OCI-M2 (cell line): Measurements from ENCODE around the gene TMEM258.

ENCODE experiments used
- DNase-seq: peaks from one replicate; lab custom pipeline; 2025; ENCODE audit not compliant: unreplicated experiment; lab: John Stamatoyannopoulos, UW

TMEM258 gene

DNA sequence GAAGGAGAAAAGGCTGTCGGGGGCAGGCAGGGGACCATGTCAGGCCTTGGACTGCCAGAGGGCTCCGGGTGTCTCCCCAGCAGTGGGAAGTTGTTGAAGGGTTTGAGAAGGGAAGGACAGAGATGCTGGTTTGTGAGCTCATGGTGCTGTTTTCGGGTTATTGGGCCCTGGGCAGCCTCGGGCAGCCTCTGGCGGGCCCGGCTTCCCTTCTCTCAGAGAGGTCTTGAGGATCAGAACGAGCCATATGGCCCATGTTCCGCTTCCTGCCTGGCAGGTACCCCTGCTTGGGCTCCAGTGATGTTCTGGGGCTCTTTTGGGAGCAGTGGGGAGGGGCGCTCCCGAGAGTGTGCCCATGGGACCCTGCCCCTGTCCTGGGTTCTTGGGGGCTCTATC is 30.2 kb downstream of the TMEM258 start:
- DNase-seq, result no peak

DNA sequence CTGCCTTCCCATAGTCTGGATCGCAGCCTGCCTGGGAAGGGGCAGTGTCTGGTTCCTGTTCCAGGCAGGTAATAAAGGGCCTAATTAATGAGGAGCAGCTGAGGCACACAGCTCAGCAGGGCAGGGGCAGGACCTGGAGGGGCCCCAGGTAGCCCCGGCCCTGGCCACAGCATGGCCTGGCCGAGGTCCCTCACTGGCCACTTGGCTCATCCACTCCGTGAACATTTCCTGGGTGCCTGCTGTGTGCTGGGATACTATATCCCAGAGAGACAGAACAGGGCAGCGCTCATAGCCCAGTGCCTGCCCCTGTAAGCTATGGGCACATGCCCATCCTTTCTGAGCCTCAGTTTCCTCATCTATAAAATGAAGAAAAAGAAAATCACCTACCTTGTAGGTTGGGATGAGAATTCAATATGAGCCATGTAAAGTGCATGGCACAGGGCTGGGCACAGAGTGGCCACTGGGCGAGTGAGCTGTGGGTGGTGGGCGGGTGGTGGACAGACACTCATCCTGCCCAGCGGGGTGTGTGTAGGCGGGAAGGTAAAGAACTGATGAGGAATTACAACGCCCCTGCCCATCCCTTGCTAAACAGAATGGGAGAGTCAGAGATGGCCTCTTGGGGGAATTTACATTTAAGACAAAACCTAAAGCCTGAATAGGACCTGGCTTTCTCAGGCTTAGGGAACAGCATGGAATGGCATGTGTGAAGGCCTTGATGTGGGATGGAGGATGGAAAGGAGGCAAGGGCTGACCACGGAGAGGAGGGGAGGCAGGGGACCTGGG is 30.8 kb downstream of the TMEM258 start:
- no peak for DNase-seq

DNA sequence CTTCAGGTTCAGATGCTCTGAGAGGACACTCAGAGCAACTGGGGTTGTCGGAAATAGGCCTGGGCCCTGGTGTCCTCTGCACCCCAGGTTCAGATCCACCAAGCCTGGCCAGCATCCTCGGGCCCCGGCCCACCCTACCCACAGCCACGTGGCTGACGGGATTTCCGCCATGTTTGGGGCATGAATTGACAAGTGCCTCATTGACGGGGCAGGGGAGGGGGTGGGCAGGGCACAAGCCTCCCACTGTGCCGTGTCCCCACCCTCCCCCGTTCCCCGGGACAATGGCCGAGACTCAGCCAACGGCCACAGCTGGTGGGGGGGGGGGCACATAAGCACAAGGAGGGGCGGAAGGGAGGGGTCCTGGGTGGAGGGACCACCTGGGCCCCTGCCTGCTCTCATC is 31.5 kb downstream of the TMEM258 start:
- DNase-seq, result no peak

DNA sequence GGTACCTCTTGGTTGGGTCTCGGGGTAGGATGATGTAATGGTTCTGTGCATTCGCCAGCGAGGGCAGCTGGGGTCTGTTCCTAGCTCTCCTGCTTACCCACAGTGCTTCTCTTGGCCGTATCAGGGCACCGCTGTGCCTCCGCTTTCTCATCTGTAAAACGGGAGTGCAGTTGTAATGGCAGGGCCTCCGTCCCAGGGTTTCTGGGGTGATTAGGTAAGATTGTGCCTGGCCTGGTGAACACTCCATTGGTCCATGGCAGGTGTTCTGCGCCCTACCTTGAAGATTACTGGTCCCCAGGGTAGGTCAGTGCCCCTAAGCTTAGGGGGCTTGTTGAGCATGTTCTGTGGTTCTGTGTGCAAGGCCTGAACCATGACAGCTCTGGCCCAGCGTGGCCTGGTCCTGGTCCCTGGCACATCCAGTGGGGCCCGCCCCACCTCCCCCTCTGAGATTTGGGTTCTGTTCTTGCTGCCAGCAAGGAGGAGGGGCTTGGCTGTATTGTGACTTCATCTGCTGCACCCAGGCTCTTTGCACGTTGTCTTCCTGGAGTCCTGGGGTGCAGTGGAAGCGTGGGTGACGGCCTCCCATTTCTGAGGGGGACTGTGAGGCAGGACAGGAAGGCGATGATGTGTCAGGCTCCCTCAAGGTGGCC is 35.1 kb downstream of the TMEM258 start:
- no peak for DNase-seq

DNA sequence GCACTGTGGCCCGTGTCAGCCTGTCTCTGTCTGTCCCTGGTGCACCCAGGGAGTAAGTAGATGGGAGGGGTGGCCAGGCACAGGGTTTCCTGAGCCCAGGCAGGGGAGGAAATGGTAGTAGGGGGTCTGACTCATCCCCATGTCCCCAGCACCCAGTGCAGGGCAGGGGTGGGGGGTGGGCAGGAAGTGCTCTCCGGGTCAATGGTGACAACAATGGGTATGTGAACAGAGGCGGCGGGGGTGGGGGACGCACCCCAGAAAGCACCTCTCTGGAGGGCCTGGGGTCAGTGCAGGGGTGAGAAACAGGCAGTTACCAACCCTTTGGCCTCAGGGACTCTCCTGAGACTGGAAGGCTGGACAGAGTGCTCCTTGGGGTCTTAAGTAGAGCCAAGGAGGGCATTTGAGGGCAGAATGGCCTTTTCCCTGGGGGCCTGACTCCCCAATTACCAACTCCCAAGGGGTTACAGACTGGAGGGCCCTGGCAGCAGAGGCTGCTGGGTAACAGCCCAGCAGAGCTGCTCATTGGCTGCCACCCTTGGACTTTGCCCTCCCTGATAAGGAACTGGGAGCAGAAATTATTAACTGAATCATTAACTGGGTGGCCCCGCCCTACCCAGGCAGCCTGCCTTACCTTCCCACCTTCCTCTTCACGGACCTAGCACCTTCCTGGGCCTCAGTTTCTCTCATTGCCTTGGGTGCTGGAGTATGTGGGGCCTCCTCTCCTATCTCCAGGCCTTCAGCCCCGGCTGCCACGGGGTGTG is 35.8 kb downstream of the TMEM258 start:
- DNase-seq, result no peak

DNA sequence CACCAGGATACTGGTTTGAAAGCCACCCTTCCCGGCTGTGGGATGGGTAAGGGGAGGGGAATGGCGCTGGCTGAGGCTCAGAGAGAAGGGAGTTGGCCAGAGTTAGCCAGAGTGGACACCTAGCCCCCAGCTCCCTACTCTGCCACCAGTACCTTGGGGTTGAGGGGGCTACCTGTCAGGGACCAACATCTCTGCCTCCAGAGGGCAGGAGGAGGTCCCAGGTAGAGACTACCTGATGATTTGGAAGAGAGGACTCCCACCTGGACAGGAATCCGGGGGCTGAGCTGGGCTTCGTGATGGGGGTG is 36.3 kb downstream of the TMEM258 start:
- no peak for DNase-seq

DNA sequence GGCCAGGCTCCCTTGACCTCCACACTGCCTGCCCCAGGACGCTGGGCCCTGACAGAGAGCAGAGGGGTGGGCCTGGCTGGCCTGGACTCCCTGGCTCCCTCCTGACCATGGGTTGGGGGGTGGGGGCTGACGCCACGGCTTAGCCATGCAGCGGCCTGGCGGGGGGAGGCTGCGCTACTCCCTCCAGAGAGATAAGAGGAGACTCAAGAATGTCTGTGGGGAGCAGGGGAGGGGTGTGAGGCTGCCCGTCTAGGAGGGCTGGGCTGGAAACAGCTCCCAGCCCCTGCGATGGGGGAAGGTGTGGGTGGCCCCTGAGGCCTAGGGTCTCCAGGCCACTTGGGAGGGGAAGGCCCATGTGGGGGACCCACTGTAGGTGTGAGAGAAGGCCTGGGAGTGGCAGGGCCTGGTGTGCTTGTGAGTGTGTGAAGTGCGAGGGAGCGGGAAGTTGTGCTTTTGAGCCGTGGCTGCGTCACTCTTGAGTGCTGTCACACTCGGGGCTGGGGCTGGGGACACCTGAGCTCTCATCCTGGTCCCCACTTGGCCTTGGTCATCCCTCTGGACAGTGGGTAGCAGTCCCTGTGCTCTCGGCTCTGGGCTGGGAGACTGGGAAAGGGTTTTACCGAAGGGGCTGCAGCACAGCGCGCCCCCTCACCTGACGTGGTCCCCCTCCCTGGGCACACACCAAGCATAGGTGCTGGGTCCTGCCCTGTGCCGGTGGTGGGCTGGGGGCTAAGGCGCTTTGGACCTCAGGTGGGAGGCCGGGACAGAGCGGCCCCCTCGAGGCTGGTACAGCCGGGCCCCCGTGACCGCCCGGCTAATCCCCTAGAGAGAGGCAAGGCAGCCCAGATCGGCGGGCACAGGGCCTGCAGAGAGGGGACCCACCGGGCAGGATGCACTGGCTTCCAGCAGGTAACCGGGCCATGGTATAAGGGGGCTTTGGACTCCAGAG is 37.6 kb downstream of the TMEM258 start:
- DNase-seq, result no peak

DNA sequence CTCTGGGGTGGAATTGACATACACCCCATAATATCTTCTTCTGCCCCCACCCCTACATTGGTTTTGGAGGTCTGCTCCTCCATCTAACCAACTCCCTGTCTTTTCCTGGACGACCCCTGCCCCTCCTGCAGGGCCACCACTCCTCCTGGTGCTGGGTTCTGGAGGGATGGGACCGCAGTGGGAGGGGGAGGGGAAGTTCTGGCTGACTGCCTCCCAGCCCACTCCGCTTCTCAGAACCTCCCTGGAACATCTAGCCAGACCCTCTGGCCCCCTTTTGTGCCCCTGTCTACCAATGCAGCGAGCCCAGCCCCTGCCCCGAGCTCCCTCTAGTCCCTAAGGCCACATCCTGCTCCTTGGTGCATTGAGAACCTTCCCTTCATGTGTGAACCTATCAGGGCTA is 38.7 kb downstream of the TMEM258 start:
- no peak for DNase-seq

DNA sequence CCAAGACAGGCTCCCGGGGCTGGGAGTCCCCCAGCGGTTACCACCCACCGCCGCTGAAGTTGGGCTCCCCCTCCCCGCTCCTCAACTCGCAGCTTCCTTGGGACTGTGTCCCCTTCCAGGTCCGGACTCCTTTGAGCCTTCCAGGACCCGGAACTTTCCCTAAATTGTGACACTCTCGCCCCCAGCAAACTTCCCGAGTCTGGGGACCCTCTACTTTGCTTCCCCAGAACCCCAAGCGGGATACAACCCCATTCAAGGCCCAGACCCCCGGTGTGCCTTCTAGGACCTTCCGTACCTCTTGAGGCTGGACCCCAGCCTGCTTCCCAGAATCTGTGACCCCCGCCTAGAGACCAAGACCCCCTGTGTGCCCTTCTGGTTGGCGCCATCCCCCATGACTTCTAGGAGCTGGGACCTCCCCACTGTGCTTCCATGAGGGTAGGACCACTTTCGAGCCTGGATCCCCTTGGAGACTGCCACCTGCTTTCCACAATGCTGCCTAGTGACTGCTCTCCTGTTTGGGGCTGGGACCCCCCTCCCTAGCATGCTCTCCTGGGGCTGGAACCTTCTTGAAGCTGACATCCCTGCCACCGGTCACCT is 39.4 kb downstream of the TMEM258 start:
- DNase-seq, result no peak

DNA sequence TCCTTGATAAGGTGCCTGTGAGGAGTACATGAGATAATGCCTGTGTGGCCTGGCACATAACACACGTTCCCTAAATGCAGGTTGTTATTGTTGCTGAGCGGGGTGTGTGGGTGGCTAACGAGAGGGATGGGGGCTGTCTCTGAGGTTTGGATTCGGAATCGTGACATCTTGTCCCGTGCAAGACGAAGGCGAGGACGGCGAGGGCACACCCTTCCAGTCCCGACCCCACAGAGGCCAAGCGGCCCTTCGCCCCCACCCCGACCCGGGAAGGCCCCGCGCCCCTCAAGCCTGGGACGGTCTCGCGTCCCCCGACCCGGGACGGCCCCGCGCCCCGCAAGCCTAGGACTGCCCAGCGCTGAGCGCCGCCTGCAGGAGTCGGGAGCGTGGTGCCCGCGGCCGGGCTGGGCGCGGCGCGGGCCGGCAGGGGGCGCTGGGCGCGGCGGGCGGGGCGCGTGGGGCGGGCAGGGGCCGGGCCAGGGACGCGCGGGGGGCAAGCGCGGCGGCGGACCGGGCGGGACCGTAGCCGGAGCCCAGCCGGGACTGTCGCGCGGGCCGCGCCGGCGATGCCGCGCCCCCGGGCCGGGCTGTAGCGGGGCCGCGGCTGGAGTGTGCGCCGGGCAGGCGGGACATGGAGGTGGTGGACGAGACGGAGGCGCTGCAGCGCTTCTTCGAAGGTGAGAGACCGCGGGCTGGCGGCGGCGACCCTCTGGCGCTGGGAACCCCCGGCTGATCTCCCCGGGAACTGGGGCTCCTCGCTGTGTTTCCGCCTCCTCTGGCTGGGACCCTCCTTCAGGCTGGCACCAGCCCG is 40.1 kb downstream of the TMEM258 start, which contains the start of gene MYRF:
Gene MYRF (plus strand): TSS at position 520 of the 808 bp plus-strand sequence. CDS start 109 bp downstream, at position 629.
- no peak for DNase-seq

DNA sequence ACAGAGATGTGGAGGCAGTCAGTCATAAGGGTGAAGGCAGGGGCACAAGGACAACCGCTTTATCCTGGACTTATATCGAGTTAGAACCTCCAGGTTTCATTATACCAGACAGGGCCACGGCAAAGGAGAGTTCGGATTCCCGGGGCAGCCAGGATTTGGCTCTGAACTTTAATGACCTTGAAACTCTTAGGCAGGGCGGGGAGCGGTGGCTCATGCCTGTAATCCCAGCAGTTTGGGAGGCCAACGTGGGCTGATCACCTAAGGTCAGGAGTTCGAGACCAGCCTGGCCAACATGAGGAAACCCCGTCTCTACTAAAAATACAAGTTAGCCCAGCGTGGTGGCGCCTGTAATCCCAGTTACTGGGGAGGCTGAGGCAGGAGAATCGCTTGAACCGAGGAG is 41.0 kb downstream of the TMEM258 start:
- no peak for DNase-seq

DNA sequence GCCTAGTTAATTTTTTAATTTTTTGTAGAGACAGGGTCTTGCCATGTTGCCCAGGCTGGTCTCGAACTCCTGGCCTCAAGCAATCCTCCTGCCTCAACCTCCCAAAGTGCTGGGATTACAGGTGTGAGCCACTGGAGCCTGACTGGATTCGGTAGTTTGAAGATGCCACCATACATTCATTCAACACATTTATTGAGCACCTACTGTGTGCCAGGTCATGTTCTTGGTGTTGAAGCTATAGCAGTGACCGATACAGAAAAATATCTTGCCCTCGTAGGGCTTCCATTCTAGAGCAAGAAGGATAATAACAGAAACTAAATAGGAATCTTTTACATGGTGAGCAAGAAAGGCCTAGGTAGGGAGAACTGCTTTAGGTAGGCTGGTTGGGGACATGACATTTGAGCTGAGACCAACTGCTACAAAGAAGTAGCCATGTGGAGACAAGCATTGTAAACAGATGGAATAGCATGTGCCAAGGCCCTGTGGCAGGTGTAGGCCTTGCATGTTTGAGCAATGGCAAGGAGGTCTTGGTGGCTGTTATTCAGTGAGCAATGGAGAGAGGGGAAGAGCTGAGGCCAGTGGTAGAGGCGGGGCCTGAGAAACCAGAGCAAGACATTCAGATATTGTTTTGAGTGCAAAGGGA is 41.6 kb downstream of the TMEM258 start:
- no peak for DNase-seq

DNA sequence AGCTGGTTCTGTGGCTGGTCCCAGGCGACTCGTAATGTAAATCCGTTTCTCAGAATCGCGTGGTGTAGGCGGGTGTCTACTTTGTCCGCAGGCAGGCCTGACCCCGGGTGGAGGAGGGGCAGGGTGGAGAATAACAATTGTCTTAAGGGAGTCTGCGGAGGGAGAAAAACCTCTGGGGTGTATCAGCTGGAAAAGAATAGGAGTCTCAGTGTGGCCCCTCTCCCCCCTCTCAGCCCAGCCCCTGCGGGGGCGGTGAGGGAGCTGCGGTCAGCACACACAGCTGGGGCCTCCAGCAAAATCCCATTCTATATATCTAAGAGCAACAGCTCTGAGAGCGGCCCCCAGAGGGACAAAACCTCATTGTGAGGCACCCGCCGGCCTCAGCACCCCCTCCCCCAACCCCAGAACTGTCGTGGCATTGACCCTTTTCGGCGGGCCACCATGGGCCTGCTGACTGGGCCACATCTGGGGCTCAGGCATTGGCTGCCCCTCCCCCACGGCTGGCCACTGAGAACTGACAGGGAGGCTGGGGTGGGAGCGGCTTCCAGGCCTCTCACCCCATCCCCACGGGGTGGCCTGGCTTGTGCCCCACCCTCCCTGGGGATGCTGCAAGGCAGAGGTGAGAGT is 42.7 kb downstream of the TMEM258 start:
- DNase-seq, result peak; percentile 33

DNA sequence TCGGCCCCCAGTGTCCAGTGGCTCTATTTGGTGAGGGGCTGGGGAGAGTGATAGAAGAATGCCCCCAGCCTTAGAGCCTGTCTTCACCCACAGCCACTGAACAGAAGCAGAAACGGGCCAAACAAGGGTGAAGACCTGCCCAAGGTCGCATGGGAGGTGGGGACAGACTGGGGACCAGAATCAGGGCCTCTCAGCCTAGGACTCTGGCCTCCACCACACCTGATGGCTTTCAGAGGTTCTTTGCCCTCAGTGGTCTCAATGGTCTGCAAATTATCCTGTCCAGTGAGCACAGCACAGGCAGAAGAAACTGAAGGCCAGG is 44.5 kb downstream of the TMEM258 start:
- DNase-seq, result no peak

DNA sequence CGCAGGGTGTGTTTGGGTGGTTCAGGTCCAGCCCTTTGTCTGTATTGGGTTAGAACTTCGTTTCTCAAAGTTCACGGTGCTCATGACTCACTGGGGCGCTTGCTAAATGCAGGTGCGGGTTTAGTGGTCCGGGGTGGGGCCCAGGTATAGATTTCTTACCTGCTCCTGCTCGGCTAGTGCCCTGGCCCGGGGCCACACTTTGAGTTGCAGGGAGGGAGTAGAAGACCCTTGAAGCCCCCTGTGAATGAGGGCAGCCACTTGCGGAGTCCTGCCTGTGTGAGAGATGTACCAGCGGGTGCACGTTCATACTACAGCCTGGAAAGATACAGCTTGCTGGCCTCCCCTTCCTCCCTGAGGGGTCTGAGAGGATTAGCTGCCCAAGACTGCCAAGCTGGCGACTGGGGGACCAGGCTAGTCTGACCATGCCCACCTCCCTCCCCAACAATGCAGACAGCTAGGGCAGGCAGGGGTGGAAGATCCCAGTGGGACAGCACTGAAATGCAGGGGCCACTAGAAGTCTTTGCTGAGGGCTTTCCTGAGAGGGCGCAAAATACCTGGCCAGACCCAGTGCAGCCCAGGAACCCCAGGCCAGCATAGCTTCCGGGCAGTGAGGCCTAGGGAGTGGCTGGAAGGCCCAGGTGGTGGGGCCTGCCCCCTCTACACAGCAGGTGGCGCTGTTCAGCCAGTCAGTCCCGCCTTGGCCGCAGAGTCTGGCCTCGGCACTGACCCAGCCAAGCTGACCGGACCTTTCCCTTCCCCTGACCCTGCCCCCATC is 45.0 kb downstream of the TMEM258 start:
- peak; percentile 18 for DNase-seq

DNA sequence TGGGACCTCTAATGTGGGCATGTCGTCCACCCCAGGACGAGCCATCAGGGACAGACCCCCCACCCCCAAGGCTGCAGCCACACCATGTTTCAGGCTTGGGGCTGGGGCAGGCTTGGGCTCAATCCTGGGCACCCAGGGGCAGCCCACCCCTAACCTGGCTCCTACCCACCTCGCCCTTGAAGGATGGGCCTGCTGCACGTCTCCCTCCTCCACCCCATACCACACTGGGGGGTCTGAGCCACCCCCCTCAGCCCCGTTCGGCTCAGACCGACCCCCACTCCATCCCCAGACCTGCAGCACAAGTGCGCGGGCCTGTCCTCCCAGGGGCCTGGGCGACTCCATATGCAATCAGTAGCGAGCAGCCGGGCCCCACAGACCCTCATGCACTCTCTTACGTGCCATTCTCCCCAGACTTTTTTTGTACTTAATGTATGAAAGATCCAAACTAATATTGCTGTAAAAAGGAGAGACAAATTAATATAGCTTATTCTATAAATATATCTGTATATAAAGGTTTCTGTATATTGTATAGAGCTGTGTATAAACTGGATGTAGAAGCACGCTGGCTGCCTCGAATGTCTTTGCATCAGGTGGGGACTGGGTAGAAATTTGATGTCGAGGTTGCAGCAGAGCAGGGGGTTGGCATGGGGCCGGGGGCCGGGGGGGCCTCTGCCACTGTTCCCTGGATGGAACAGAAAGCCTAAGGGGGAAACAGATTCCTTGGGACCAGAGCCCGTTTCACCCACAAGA is 45.8 kb downstream of the TMEM258 start:
- DNase-seq, result no peak

DNA sequence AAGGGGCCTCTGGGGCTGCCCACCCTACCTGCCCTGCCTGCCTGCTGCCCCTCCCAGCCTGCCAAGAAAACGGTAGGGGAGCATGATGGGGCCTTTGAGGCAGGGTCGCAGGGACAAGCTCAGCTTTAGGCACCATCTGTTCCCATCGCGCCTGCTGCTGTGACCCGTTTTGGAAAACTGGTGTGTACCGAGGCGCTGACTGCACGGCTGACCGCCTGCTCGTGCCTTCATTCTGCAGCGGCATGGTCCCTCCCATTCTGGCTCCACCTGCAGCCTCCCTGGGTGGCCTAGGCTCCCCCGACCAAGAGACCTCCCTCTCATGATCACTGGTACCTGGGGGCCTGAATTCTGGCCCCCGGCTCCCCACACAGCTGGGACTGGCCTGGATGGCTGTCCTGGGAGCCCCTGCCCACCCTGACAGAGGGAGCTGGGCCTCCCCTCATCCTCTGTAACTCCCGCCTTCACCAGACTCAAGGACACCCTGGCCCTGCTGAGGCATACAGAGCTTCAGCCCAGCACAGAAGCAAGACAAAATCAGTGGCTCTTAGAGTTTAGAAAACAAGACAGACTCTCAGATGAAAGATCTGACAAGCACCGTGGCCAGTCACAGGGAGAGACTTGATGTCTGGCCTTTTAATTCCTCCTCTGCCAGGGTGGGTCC is 46.5 kb downstream of the TMEM258 start:
- no peak for DNase-seq
